IMR-90 (cell line): ENCODE results near the gene USP20.

ENCODE experiments used
- CHD1 ChIP-seq: IDR thresholded peaks from 2 replicates; pipeline ENCODE4 v1.6.1; 2012; ENCODE audit warnings: low read depth, low read length, improper control_type of control experiment
- CTCF ChIP-seq: conservative IDR thresholded peaks from 2 replicates; pipeline ENCODE4 v1.5.1; 2012; ENCODE audit warnings: mild to moderate bottlenecking, low read depth, low read length, improper control_type of control experiment
- POLR2A ChIP-seq: IDR thresholded peaks from 2 replicates; pipeline ENCODE4 v1.6.1; 2012; ENCODE audit warnings: mild to moderate bottlenecking, low read depth, low read length
- RAD21 ChIP-seq: IDR thresholded peaks from 2 replicates; pipeline ENCODE4 v1.6.1; 2012; ENCODE audit warnings: low read length, improper control_type of control experiment

- TF ChIP-seq RAD21 = no peak
- TF ChIP-seq CTCF = no peak
- no peak for TF ChIP-seq POLR2A
- no peak for TF ChIP-seq CHD1
Observed at GRCh38 chr9:129879991-129880653, 44.9 kb downstream of the USP20 start.
